H9 (cell line): ENCODE results near the gene CHRNG. TPM values are rescaled to one million over a fixed set of nuclear protein-coding genes. Genes with fewer than 3 reads are reported as not detected.

Experiments used
- DNase-seq: peaks from one replicate; pipeline ENCODE4 v3.0.0-alpha.2; 2017
- H2AFZ ChIP-seq: one replicate; pipeline ENCODE4 v1.6.1; 2013; ENCODE audit warnings: mild to moderate bottlenecking, low read length, control low read depth, moderate library complexity
- H2AK5ac ChIP-seq: 2 replicates; pipeline ENCODE4 v1.6.1; 2013; ENCODE audit warnings: low read length, control low read depth, mixed read lengths; ENCODE audit not compliant: insufficient read length
- H2BK120ac ChIP-seq: one replicate; pipeline ENCODE4 v1.6.1; 2013; ENCODE audit warnings: low read depth, mild to moderate bottlenecking, low read length, control low read depth, inconsistent platforms; ENCODE audit not compliant: poor library complexity, severe bottlenecking
- H2BK12ac ChIP-seq: 2 replicates; pipeline ENCODE4 v1.6.1; 2013; ENCODE audit warnings: low read length, control low read depth, mixed read lengths, low read depth; ENCODE audit not compliant: insufficient read length
- H2BK15ac ChIP-seq: 2 replicates; pipeline ENCODE4 v1.6.1; 2013; ENCODE audit warnings: low read depth, low read length, control low read depth
- H2BK20ac ChIP-seq: one replicate; pipeline ENCODE4 v1.6.1; 2013; ENCODE audit warnings: low read depth, mild to moderate bottlenecking, low read length, control low read depth, inconsistent platforms; ENCODE audit not compliant: poor library complexity, severe bottlenecking
- H2BK5ac ChIP-seq: 2 replicates; pipeline ENCODE4 v1.6.1; 2013; ENCODE audit warnings: low read length, control low read depth, mixed read lengths; ENCODE audit not compliant: insufficient read length
- H3K14ac ChIP-seq: 2 replicates; pipeline ENCODE4 v1.6.1; 2013; ENCODE audit warnings: low read length, control low read depth; ENCODE audit not compliant: insufficient read depth
- H3K18ac ChIP-seq: 2 replicates; pipeline ENCODE4 v1.6.1; 2013; ENCODE audit warnings: low read depth, mild to moderate bottlenecking, mixed read lengths, low read length, control low read depth; ENCODE audit not compliant: insufficient read length
- H3K23ac ChIP-seq: 2 replicates; pipeline ENCODE4 v1.6.1; 2013; ENCODE audit warnings: low read length, control low read depth, mixed read lengths, low read depth; ENCODE audit not compliant: insufficient read length
- H3K23me2 ChIP-seq: 2 replicates; pipeline ENCODE4 v1.6.1; 2013; ENCODE audit warnings: low read depth, mild to moderate bottlenecking, mixed read lengths, low read length, control low read depth; ENCODE audit not compliant: insufficient read length, poor library complexity, severe bottlenecking
- H3K27ac ChIP-seq: 2 replicates; pipeline ENCODE4 v1.5.1; 2013; ENCODE audit warnings: low read length, control low read depth, mixed read lengths, low read depth; ENCODE audit not compliant: insufficient read length
- H3K27me3 ChIP-seq: 2 replicates; pipeline ENCODE4 v1.6.1; 2013; ENCODE audit warnings: low read length, control low read depth, inconsistent platforms; ENCODE audit not compliant: insufficient read depth
- H3K4ac ChIP-seq: 2 replicates; pipeline ENCODE4 v1.6.1; 2013; ENCODE audit warnings: low read depth, mild to moderate bottlenecking, control low read depth, inconsistent platforms, low read length, moderate library complexity
- H3K4me1 ChIP-seq: 2 replicates; pipeline ENCODE4 v1.6.1; 2013; ENCODE audit warnings: low read length, control low read depth, inconsistent platforms; ENCODE audit not compliant: insufficient read depth
- H3K4me2 ChIP-seq: 2 replicates; pipeline ENCODE4 v1.6.1; 2013; ENCODE audit warnings: low read length, control low read depth, mixed read lengths; ENCODE audit not compliant: insufficient read length, insufficient read depth
- H3K56ac ChIP-seq: 2 replicates; pipeline ENCODE4 v1.6.1; 2013; ENCODE audit warnings: low read depth, mild to moderate bottlenecking, mixed read lengths, low read length, control low read depth; ENCODE audit not compliant: insufficient read length
- H3K79me1 ChIP-seq: 2 replicates; pipeline ENCODE4 v1.6.1; 2013; ENCODE audit warnings: low read depth, mild to moderate bottlenecking, moderate library complexity, low read length, control low read depth, inconsistent platforms; ENCODE audit not compliant: insufficient read depth, poor library complexity, severe bottlenecking
- H3K79me2 ChIP-seq: 2 replicates; pipeline ENCODE4 v1.6.1; 2013; ENCODE audit warnings: low read length, control low read depth, inconsistent platforms; ENCODE audit not compliant: insufficient read depth
- H3K9ac ChIP-seq: 2 replicates; pipeline ENCODE4 v1.6.1; 2013; ENCODE audit warnings: low read length, control low read depth, mixed read lengths; ENCODE audit not compliant: insufficient read length; ENCODE audit errors: extremely low read depth
- H3K9me3 ChIP-seq: one replicate; pipeline ENCODE4 v1.6.1; 2013; ENCODE audit warnings: low read depth, low read length, inconsistent platforms; ENCODE audit not compliant: control insufficient read depth
- H3T11ph ChIP-seq: one replicate; pipeline ENCODE4 v1.6.1; 2013; ENCODE audit warnings: mild to moderate bottlenecking, low read length, control low read depth, inconsistent platforms
- H4K20me1 ChIP-seq: one replicate; pipeline ENCODE4 v1.6.1; 2013; ENCODE audit not compliant: control insufficient read depth, insufficient read length, insufficient read depth
- H4K5ac ChIP-seq: 2 replicates; pipeline ENCODE4 v1.6.1; 2013; ENCODE audit warnings: low read depth, mild to moderate bottlenecking, mixed read lengths, low read length, control low read depth; ENCODE audit not compliant: insufficient read length
- H4K8ac ChIP-seq: replicated peaks from 2 replicates; pipeline ENCODE4 v1.6.1; 2013; ENCODE audit warnings: low read length, control low read depth, mixed read lengths, low read depth; ENCODE audit not compliant: insufficient read length
- H4K91ac ChIP-seq: 2 replicates; pipeline ENCODE4 v1.6.1; 2013; ENCODE audit warnings: low read depth, mild to moderate bottlenecking, moderate library complexity, mixed read lengths, low read length, control low read depth; ENCODE audit not compliant: insufficient read length
- H3K27ac Mint-ChIP-seq, 3 experiments: 2 replicates in 2 of 3; 3 replicates in 1 of 3; pipeline ENCODE4 v1.8.0; 2020 to 2021; ENCODE audit warnings: mixed read lengths in 3 of 3, mild to moderate bottlenecking in 1 of 3, moderate library complexity in 1 of 3
- H3K27me3 Mint-ChIP-seq: 2 replicates; pipeline ENCODE4 v1.8.0; 2021; ENCODE audit warnings: low read depth, mild to moderate bottlenecking, moderate library complexity, mixed read lengths
- H3K36me3 Mint-ChIP-seq, 3 experiments: 2 replicates in 2 of 3; 3 replicates in 1 of 3; pipeline ENCODE4 v1.8.0; 2020 to 2021; ENCODE audit warnings: low read depth in 3 of 3, mixed read lengths in 3 of 3; ENCODE audit not compliant: insufficient read depth in 1 of 3
- H3K4me1 Mint-ChIP-seq, 2 experiments: 2 replicates each; pipeline ENCODE4 v1.8.0; 2020; ENCODE audit warnings: mixed read lengths in 2 of 2
- H3K4me3 Mint-ChIP-seq, 2 experiments: 2 replicates in 1 of 2; 3 replicates in 1 of 2; pipeline ENCODE4 v1.8.0; 2020 to 2021; ENCODE audit warnings: mild to moderate bottlenecking in 2 of 2, mixed read lengths in 2 of 2, moderate library complexity in 1 of 2
- H3K9me3 Mint-ChIP-seq, 2 experiments: 2 replicates in 1 of 2; 3 replicates in 1 of 2; pipeline ENCODE4 v1.8.0; 2020; ENCODE audit warnings: mild to moderate bottlenecking in 2 of 2, mixed read lengths in 2 of 2, moderate library complexity in 1 of 2
- WGBS: extraction: QIAGEN DNeasy Blood & Tissue Kit; methylation state at CpG from one replicate; pipeline ENCODE4 v1.1.7; 2013; ENCODE audit warnings: missing lambda C conversion rate, low lambda C conversion rate, mixed read lengths; ENCODE audit not compliant: insufficient read length; ENCODE audit errors: extremely low coverage; 5-methylcytosine and 5-hydroxymethylcytosine counted together
- total RNA-seq: library from RNA; stranded (reverse); gene quantifications from 2 replicates; pipeline ENCODE4 v1.2.1, GENCODE V29; 2021
- TF ChIP-seq, protein P1 (sequence below): fragments of 200-600 bp; sonication (generic); conservative IDR thresholded peaks from 3 replicates; pipeline ENCODE4 v1.8.0; 2021; ENCODE audit warnings: antibody characterized with exemption, mild to moderate bottlenecking

The CHRNG gene
- total RNA-seq, 1 experiment from 2014 or later = not detected

- no peak overlapping the region for H3K23ac ChIP-seq
- no peak overlapping the region for H2BK20ac ChIP-seq
- peaks cover 0 to 3% (median 0%) of the 10 kb centered on the region in 3 experiments; a peak in 1 of 7 replicates for H3K36me3 Mint-ChIP-seq
- no peak overlapping the region for H2BK15ac ChIP-seq
- no peak overlapping the region for H4K8ac ChIP-seq
- H3K79me2 ChIP-seq = no peaks in the 10 kb centered on the region
- H3K27ac ChIP-seq = no peak overlapping the region
- H3K79me1 ChIP-seq = no peaks in the 10 kb centered on the region
- H2AK5ac ChIP-seq = no peak overlapping the region
- no peak overlapping the region for H3K4ac ChIP-seq
- H3K18ac ChIP-seq = no peak overlapping the region
- no CpG with 5 or more reads among the region's 5 CpGs for WGBS
- H3K56ac ChIP-seq = no peak overlapping the region
- no peaks in the 10 kb centered on the region for H3K27me3 ChIP-seq
- TF ChIP-seq, protein P1, sequence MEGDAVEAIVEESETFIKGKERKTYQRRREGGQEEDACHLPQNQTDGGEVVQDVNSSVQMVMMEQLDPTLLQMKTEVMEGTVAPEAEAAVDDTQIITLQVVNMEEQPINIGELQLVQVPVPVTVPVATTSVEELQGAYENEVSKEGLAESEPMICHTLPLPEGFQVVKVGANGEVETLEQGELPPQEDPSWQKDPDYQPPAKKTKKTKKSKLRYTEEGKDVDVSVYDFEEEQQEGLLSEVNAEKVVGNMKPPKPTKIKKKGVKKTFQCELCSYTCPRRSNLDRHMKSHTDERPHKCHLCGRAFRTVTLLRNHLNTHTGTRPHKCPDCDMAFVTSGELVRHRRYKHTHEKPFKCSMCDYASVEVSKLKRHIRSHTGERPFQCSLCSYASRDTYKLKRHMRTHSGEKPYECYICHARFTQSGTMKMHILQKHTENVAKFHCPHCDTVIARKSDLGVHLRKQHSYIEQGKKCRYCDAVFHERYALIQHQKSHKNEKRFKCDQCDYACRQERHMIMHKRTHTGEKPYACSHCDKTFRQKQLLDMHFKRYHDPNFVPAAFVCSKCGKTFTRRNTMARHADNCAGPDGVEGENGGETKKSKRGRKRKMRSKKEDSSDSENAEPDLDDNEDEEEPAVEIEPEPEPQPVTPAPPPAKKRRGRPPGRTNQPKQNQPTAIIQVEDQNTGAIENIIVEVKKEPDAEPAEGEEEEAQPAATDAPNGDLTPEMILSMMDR = no peak
- H2BK12ac ChIP-seq = no peak overlapping the region
- H3K14ac ChIP-seq = no peak overlapping the region; the same call in 1 of the 2 replicates
- peaks cover 4% of the 10 kb centered on the region; the same call in 1 of the 2 replicates for H3K4me1 ChIP-seq
- no peak overlapping the region for H3K4me3 Mint-ChIP-seq
- peaks cover 27 to 33% of the 10 kb centered on the region in 2 experiments for H3K4me1 Mint-ChIP-seq
- no peaks in the 10 kb centered on the region for H3K23me2 ChIP-seq
- H4K5ac ChIP-seq = no peak overlapping the region
- H3T11ph ChIP-seq = no peak overlapping the region
- H2AFZ ChIP-seq = no peak overlapping the region
- no peak overlapping the region for H3K4me2 ChIP-seq
- no peak overlapping the region for H3K27ac Mint-ChIP-seq
- H3K27me3 Mint-ChIP-seq = peaks cover 14% of the 10 kb centered on the region
- no peaks in the 10 kb centered on the region for H4K20me1 ChIP-seq
- no peak overlapping the region for H4K91ac ChIP-seq
- H2BK120ac ChIP-seq = no peak overlapping the region
- H2BK5ac ChIP-seq = no peak overlapping the region
- H3K9ac ChIP-seq = no peak overlapping the region
- no peak for DNase-seq
- H3K9me3 ChIP-seq = no peaks in the 10 kb centered on the region
- peaks cover 4 to 8% of the 10 kb centered on the region in 2 experiments; a peak in 4 of 5 replicates for H3K9me3 Mint-ChIP-seq
These were observed 3.5 kb upstream of the CHRNG start for GRCh38 chr2:232535761-232536530.
